GM06990 (cell line): Measurements from ENCODE around the gene ANP32B.

Source experiments
- DNase-seq: peaks from one replicate; pipeline ENCODE4 v3.0.0-alpha.2; 2011; ENCODE audit not compliant: insufficient read length; ENCODE audit errors: extremely low read depth
- H3K27me3 ChIP-seq: replicated peaks from 2 replicates; pipeline ENCODE4 v1.6.0; 2011; ENCODE audit warnings: low read length; ENCODE audit not compliant: control insufficient read depth, insufficient read depth
- H3K36me3 ChIP-seq: 2 replicates; pipeline ENCODE4 v1.5.1; 2011; ENCODE audit warnings: low read length; ENCODE audit not compliant: control insufficient read depth, insufficient read depth
- H3K4me3 ChIP-seq: replicated peaks from 2 replicates; pipeline ENCODE4 v1.5.1; 2011; ENCODE audit warnings: low read depth, mild to moderate bottlenecking, control low read depth, low read length
- CTCF ChIP-seq: IDR thresholded peaks from 2 replicates; pipeline ENCODE4 v1.5.1; 2011; ENCODE audit warnings: low read length, control low read depth, mild to moderate bottlenecking, inconsistent platforms; ENCODE audit not compliant: insufficient read depth, poor library complexity, severe bottlenecking

The ANP32B gene

GRCh38 chr9:97985058-97985861, 2.1 kb downstream of the ANP32B start:
- no peak for DNase-seq
- no peak for TF ChIP-seq CTCF
- H3K36me3 ChIP-seq: no peaks in the 10 kb centered on the region
- no peaks in the 10 kb centered on the region for H3K27me3 ChIP-seq
- peak overlapping the region; percentile 85 for H3K4me3 ChIP-seq

- TF ChIP-seq CTCF: no peak
- Histone ChIP-seq H3K36me3 (no peaks in the 10 kb centered on the region), H3K4me3 (peak overlapping the region; percentile 17), H3K27me3 (no peaks in the 10 kb centered on the region)
- DNase-seq: no peak
Observed at GRCh38 chr9:97987487-97987886, 4.3 kb downstream of the ANP32B start.

- no peak for DNase-seq
- Histone ChIP-seq H3K4me3 (no peak overlapping the region), H3K27me3 (no peaks in the 10 kb centered on the region), H3K36me3 (no peaks in the 10 kb centered on the region; the same call in 1 of the 2 replicates)
- no peak for TF ChIP-seq CTCF
Observed at GRCh38 chr9:97990259-97990658, 7.1 kb downstream of the ANP32B start.

GRCh38 chr9:97991818-97992217, 8.7 kb downstream of the ANP32B start:
- no peak for DNase-seq
- TF ChIP-seq CTCF: no peak
- Histone ChIP-seq H3K36me3 (no peaks in the 10 kb centered on the region; the same call in 1 of the 2 replicates), H3K4me3 (no peak overlapping the region), H3K27me3 (no peaks in the 10 kb centered on the region)

GRCh38 chr9:97992219-97992618, 9.1 kb downstream of the ANP32B start:
- H3K4me3 ChIP-seq: no peak overlapping the region
- H3K36me3 ChIP-seq: no peaks in the 10 kb centered on the region; the same call in 1 of the 2 replicates
- no peak for DNase-seq
- no peaks in the 10 kb centered on the region for H3K27me3 ChIP-seq
- no peak for TF ChIP-seq CTCF
